Lower leg skin (tissue), 3 donors: ENCODE measurements around the gene BOK.

Experiments used
- POLR2A ChIP-seq, 2 donors: fragments of 450-650 bp; IDR thresholded peaks; one replicate each; pipeline ENCODE4 v1.6.1; 2016 to 2017; ENCODE audit warnings: antibody characterized with exemption in 2 of 2, mild to moderate bottlenecking in 1 of 2, moderate library complexity in 1 of 2
- TF ChIP-seq, protein P1 (sequence below), 3 donors: fragments of 450-650 bp; IDR thresholded peaks; one replicate each; pipeline ENCODE4 v1.5.1; 2016; ENCODE audit warnings: antibody characterized with exemption in 3 of 3, mild to moderate bottlenecking in 3 of 3, moderate library complexity in 2 of 3

DNA sequence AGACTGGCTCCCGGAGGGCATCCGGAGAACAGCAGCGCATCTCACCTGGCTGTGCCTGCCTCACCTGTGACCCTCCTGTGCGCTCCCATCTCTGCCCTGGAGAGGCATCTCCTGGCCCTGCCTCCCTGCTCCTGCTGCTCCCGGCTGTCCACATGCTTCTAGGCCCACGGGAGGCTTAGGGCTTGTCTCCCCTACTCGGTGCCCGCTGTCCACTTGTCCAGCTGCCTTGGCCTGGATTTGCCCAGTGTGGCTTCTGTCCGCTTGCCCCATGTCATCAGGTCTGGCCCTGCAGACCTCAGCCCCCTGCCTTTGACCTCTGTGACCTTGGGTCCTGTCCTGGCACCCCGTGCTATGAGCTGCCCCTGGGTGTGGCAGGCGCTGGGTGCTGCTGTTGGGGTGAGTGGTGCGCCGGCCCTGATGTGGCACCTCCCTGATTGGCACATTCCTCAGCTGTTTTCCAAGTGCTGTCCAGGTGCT lies 4.5 kb downstream of the BOK start:
- TF ChIP-seq, protein P1, sequence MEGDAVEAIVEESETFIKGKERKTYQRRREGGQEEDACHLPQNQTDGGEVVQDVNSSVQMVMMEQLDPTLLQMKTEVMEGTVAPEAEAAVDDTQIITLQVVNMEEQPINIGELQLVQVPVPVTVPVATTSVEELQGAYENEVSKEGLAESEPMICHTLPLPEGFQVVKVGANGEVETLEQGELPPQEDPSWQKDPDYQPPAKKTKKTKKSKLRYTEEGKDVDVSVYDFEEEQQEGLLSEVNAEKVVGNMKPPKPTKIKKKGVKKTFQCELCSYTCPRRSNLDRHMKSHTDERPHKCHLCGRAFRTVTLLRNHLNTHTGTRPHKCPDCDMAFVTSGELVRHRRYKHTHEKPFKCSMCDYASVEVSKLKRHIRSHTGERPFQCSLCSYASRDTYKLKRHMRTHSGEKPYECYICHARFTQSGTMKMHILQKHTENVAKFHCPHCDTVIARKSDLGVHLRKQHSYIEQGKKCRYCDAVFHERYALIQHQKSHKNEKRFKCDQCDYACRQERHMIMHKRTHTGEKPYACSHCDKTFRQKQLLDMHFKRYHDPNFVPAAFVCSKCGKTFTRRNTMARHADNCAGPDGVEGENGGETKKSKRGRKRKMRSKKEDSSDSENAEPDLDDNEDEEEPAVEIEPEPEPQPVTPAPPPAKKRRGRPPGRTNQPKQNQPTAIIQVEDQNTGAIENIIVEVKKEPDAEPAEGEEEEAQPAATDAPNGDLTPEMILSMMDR (IDR thresholded peaks at IDR 0.05), result no peak
- no peak for TF ChIP-seq POLR2A (IDR thresholded peaks at IDR 0.05)
